Muscle layer of duodenum (tissue), 2 donors: ENCODE results near the gene AGPAT3.
A peak's percentile ranks its signal among the peaks of the same experiment; 100 is the strongest.

ENCODE experiments used
- H3K27ac ChIP-seq: one replicate; pipeline ENCODE4 v1.7.0; 2013; ENCODE audit warnings: mild to moderate bottlenecking, low read length
- H3K27me3 ChIP-seq: one replicate; pipeline ENCODE4 v1.7.0; 2013; ENCODE audit warnings: low read depth, mild to moderate bottlenecking, control low read depth, low read length
- H3K36me3 ChIP-seq, 2 donors: one replicate each; pipeline ENCODE4 v1.7.0; 2013; ENCODE audit warnings: low read length in 2 of 2, control low read depth in 1 of 2, mild to moderate bottlenecking in 1 of 2; ENCODE audit not compliant: insufficient read depth in 2 of 2, control insufficient read depth in 1 of 2
- H3K4me1 ChIP-seq, 2 donors: one replicate each; pipeline ENCODE4 v1.7.0; 2013; ENCODE audit warnings: low read length in 2 of 2, mild to moderate bottlenecking in 2 of 2, control low read depth in 1 of 2, moderate library complexity in 1 of 2; ENCODE audit not compliant: insufficient read depth in 2 of 2, control insufficient read depth in 1 of 2
- H3K4me3 ChIP-seq, 2 donors: one replicate each; pipeline ENCODE4 v1.7.0; 2013; ENCODE audit warnings: low read length in 2 of 2, low read depth in 1 of 2, mild to moderate bottlenecking in 1 of 2
- H3K9me3 ChIP-seq, 2 donors: one replicate each; pipeline ENCODE4 v1.7.0; 2013; ENCODE audit warnings: low read length in 2 of 2, control low read depth in 1 of 2, mild to moderate bottlenecking in 1 of 2; ENCODE audit not compliant: control insufficient read depth in 1 of 2
- donor health status: healthy.

Gene AGPAT3

DNA sequence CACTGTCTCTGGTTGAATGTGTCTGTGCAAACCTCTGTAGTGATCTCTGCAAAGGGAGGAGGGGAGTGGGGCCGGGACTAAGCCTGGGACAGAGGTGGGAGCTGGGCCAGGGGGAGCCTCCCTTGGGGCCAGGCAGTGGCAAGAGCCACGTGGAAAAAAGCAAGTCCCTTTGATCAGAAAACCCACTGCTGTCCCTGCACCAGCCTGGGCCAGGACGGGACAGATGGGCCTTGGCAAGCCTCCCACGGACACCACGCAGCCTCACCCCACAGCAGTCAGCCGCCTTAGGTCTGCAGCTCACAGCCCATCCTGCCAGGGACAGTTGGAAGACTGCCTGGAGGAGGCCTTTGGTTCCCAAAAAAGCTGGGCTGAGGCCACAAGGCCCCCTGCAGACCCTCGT, 135.3 kb downstream of the AGPAT3 start:
- Histone ChIP-seq H3K27ac (no peak overlapping the region), H3K4me1 (no peaks in the 10 kb centered on the region), H3K27me3 (no peaks in the 10 kb centered on the region)

DNA sequence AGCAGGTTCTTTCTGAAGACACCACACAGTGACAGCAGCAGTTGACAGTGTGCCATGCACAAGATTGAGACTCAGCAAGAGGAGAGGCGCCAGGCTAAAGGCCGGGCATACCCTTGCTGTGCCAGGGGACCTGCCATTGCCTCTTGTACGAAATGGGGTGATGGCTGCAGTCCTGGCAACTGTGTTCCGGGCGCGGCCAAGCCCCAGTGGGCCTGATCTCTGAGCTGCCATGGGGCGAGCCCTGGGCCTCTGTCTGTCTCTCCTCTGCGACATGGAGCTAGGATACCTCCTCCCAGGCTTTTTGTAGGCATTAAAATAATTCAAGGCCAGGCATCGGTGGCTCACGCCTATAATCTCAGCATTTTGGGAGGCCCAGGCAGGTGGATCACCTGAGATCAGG, 137.5 kb downstream of the AGPAT3 start:
- no peaks in the 10 kb centered on the region for H3K36me3 ChIP-seq
- H3K4me1 ChIP-seq: peaks cover 0 to 4% of the 10 kb centered on the region in 2 donors
- H3K27ac ChIP-seq: no peak overlapping the region
- H3K27me3 ChIP-seq: no peaks in the 10 kb centered on the region
- H3K9me3 ChIP-seq: no peaks in the 10 kb centered on the region
- no peak overlapping the region for H3K4me3 ChIP-seq

More for the DNA sequence above, 135.3 kb downstream of the AGPAT3 start:
- Histone ChIP-seq H3K36me3 (no peaks in the 10 kb centered on the region), H3K4me3 (no peak overlapping the region), H3K9me3 (no peaks in the 10 kb centered on the region)

DNA sequence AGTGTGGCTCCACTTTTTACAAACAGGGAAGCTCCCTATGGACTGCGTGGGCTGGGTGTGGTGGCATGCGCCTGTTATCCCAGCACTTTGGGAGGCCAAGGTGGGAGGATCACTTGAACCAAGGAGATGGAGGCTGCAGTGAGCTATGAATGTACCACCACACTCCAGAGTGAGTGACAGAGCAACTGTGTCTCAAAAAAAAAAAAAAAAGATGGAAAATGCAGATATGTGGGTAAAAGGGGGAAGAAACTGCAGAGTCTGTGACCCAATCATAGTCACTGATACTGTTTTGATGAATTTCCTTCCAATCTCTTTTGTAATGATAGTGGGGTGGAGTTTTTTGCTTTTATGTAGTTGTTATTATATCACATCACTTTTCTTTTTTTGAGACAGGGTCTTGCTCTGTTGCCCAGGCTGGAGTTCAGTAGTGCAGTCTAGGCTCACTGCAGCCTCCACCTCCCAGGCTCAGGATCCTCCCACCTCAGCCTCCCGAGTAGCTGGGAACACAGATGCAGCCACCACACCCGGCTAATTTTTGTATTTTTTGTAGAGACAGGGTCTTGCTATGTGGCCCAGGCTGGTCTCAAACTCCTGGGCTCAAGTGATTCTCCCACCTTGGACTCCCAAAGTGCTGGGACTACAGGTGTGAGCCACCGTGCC, 138.4 kb downstream of the AGPAT3 start:
- Histone ChIP-seq H3K27ac (no peak overlapping the region), H3K4me3 (no peak overlapping the region), H3K27me3 (no peaks in the 10 kb centered on the region), H3K9me3 (no peaks in the 10 kb centered on the region), H3K36me3 (no peaks in the 10 kb centered on the region), H3K4me1 (peaks cover 0 to 4% of the 10 kb centered on the region in 2 donors)

DNA sequence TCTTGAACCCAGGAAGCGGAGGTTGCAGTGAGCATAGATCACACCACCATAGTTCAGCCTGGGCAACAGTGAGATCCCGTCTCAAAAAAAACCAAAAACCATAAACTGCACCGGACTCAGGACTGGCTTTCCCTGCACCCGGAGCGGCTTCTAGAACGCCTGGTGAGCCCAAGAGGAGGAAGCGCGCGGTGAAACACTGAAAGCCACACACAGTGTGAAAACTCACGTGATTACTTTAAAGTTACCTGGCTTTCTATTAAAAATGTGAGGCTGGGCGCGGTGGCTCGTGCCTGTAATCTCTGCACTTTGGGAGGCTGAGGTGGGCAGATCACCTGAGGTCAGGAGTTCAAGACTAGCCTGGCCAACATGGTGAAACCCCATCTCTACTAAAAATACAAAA, 140.0 kb downstream of the AGPAT3 start:
- Histone ChIP-seq H3K4me1 (peaks cover 0 to 4% of the 10 kb centered on the region in 2 donors), H3K27me3 (no peaks in the 10 kb centered on the region), H3K9me3 (no peaks in the 10 kb centered on the region), H3K27ac (no peak overlapping the region), H3K4me3 (no peak overlapping the region), H3K36me3 (no peaks in the 10 kb centered on the region)

DNA sequence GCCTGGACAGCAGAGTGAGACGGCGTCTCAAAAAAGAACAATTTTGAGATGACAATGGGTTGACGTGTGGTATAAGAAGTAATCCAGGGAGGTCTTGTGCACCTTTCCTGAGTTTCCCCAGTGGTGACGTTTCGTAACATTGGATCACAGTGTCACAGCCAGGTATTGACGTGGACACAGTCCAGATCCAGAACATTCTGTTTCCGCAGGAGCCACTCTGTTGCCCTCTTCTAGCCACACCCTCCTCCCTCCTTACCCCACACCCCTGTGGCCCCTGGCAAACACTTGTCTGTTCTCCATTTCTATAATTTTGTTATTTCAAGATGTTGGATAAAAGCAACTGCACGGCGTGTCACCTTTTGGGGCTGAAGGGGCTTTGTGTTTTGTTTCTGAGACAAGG, 140.6 kb downstream of the AGPAT3 start:
- Histone ChIP-seq H3K36me3 (no peaks in the 10 kb centered on the region), H3K4me1 (peaks cover 0 to 4% of the 10 kb centered on the region in 2 donors)

DNA sequence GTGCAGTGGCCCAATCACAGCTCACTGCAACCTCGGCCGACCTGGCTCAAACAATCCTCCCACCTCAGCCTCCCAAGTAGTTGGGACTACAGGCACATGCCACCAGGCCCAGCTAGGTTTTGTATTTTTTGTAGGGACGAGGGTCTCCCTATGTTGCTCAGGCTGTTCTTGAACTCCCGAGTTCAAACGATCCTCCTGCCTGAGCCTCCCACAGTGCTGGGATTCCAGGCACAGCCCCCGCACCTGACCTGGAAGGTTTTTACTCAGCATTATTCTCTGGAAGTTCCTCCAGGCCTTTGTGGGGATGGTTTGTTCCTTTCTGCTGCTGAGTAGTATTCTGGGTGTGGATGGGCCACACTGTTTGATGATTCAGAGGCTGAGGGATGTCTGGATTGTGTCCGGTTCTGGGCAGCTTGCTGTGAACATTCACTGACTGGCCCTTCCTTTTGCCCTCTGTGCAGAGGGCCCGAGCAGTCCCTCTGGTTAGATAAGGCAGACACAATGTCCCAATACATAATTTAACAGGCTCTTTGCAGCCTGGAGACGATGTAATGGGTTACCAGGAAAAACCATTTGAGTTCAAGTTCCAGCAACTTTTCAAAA, 141.1 kb downstream of the AGPAT3 start:
- H3K36me3 ChIP-seq: no peaks in the 10 kb centered on the region
- peaks cover 0 to 7% of the 10 kb centered on the region in 2 donors for H3K4me1 ChIP-seq
- H3K27me3 ChIP-seq: no peaks in the 10 kb centered on the region
- H3K27ac ChIP-seq: peak overlapping the region; percentile 29
- no peaks in the 10 kb centered on the region for H3K9me3 ChIP-seq
- H3K4me3 ChIP-seq: no peak overlapping the region

More for the DNA sequence above, 140.6 kb downstream of the AGPAT3 start:
- Histone ChIP-seq H3K9me3 (no peaks in the 10 kb centered on the region), H3K27me3 (no peaks in the 10 kb centered on the region), H3K4me3 (no peak overlapping the region), H3K27ac (no peak overlapping the region)

DNA sequence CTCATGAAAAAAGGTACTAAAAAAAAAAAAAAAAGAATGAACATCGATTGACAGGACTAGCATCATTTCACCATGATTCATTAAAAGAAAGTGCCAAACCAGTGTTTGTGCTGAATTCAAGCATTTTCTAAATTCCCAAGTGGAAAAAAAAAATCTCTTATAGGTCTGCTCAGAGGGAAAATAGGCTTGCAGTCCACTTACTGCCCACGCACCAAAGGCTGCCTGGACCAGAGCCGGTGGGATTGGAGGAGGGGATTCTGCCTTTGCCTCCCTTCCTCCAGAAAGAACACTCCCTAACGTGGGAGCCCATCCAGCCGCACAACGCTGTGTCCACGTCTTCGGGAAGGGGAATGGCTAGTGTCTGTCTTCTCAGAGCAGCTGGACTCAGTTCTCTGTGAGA, 141.6 kb downstream of the AGPAT3 start:
- Histone ChIP-seq H3K4me1 (peaks cover 0 to 13% of the 10 kb centered on the region in 2 donors), H3K27ac (peak overlapping the region; percentile 29), H3K4me3 (no peak overlapping the region), H3K27me3 (no peaks in the 10 kb centered on the region), H3K36me3 (no peaks in the 10 kb centered on the region), H3K9me3 (no peaks in the 10 kb centered on the region)

DNA sequence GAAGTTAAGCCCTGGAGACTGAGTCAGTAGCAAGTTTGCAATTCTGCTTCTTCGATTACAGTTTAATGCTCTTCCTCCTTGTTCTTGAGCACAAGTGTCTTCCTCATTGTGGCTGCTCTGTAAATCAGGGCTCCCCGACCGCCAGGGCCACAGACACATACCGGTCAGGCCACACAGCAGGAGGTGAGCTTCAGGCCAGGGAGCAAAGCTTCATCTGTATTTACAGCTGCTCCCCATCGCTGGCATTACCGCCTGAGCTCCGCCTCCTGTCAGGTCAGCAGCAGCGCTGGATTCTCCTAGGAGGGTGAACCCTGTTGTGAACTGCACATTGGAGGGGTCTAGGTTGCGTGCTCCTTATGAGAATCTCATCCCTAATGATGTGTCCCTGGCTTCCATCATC, 145.4 kb downstream of the AGPAT3 start:
- H3K27ac ChIP-seq: no peak overlapping the region

DNA sequence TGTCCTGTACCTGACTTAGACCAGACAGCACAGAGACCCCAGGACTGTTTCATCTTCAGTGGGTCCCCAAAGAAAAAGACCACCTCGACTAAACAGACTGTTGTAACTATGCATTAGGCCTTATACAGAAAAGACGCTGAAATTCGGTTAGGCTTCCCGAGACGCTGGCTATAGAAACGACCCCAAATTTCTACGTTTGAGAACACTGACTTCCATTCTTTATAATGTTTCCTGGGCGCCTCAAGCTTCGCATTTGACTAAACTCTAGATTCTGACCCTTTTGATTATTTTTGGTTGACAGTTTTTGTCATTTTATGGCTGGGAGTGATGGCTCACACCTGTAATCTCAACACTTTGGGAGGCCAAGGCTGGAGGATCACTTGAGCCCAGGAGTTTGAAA, 146.1 kb downstream of the AGPAT3 start:
- Histone ChIP-seq H3K9me3 (no peaks in the 10 kb centered on the region), H3K4me3 (peak overlapping the region in 1 of 2 donors; percentile 71), H3K4me1 (peaks cover 13 to 33% of the 10 kb centered on the region in 2 donors), H3K27me3 (no peaks in the 10 kb centered on the region), H3K36me3 (no peaks in the 10 kb centered on the region), H3K27ac (no peak overlapping the region)

More for the DNA sequence above, 145.4 kb downstream of the AGPAT3 start:
- no peaks in the 10 kb centered on the region for H3K9me3 ChIP-seq
- peaks cover 9 to 34% of the 10 kb centered on the region in 2 donors for H3K4me1 ChIP-seq
- no peaks in the 10 kb centered on the region for H3K36me3 ChIP-seq
- no peak overlapping the region for H3K4me3 ChIP-seq
- no peaks in the 10 kb centered on the region for H3K27me3 ChIP-seq

DNA sequence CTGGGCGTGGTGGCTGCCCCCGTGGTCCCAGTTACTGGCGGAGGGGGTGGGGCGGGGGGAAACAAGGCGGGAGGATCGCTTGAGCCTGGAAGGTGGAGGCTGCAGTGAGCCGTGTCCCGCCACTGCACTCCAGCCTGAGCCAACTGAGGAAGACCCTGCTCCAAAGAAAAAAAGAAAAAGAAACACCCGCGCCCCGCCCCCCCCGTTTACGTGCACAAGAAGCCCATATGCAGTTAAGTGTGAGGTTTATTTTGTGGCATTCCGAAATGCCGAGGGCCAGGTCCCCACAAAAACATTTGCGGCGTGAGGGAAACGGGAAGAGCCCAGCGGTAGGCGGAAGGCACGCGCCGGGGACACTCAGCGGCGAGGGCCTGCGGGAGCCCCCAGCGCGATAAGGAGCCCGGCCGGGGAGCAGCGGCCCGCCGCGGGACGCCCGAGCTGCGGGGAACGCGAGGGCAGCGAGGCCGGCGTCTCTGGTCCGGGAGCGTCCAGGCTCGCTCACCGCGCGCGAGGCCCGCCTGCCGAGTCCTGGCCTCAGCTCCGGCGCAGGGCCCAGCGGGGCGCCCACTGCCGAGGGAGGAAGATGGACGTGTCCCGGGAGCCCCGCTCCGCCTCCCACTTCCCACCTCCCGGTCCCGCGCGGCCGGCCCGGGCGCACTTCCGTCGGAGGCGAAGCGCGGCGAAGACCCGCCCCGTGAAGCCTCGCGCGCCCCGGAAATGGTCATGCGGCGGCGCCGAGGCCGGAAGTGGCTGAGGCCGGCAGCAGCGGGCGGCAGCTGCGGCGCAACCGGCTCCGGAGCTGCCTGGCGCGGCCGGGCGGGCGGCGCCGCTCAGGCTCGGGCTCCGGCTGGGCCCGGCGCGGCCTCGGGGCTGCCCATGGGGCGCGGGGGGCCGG, 146.8 kb downstream of the AGPAT3 start, which contains the start of gene TRAPPC10:
TSS of gene TRAPPC10 (plus strand) at position 731 of the 895 bp plus-strand sequence. CDS start 185 bp downstream, outside the sequence.
- H3K4me1 ChIP-seq: peaks cover 13 to 30% of the 10 kb centered on the region in 2 donors
- H3K4me3 ChIP-seq: peak within 1 kb of the TSS; percentile 73 to 82
- H3K27ac ChIP-seq: peak within 1 kb of the TSS; percentile 51
- H3K36me3 ChIP-seq: no peaks in the 10 kb centered on the region
- H3K27me3 ChIP-seq: no peaks in the 10 kb centered on the region
- no peaks in the 10 kb centered on the region for H3K9me3 ChIP-seq
